Measurements from ENCODE around the gene PSPN. TPM values are rescaled to one million over a fixed set of nuclear protein-coding genes. Genes with fewer than 3 reads are reported as not detected.

Gene PSPN
- total and polyA plus RNA-seq, 9 of the 15 experiments (the other 6 are each of a cell fraction or from before 2014, with no cell fraction given), result 0.21 to 1.1 (median 0.58) TPM

- TF ChIP-seq OTX1 (CRISPR knock-in tag; IDR thresholded peaks at IDR 0.05) (0 out of 2 replicates have a peak, but pooled peaks have one; percentile 52), ETS1 (conservative IDR thresholded peaks at IDR 0.05; ENCODE audit: control insufficient read depth, low read depth, low read length) (peak; percentile 34; the same call in 1 of the 2 replicates), EGR1 (conservative IDR thresholded peaks at IDR 0.05) (peak; percentile 18), ZBTB17 (CRISPR knock-in tag; IDR thresholded peaks at IDR 0.05) (peak; percentile 40; the same call in 1 of the 2 replicates), MAX (CRISPR knock-in tag; IDR thresholded peaks at IDR 0.05) (peak; percentile 38; the same call in 1 of the 2 replicates), MXI1 (IDR thresholded peaks at IDR 0.05; ENCODE audit: low read depth, low read length) (peak; percentile 38; the same call in 1 of the 2 replicates), POLR2A (conservative IDR thresholded peaks at IDR 0.05) (peak; percentile 26; the same call in 1 of the 2 replicates), KDM5B (IDR thresholded peaks at IDR 0.05; ENCODE audit: insufficient replicate concordance, low read depth, low read length) (peak; percentile 23), TFAP4 (CRISPR knock-in tag; IDR thresholded peaks at IDR 0.05; ENCODE audit: borderline replicate concordance) (0 out of 2 replicates have a peak, but pooled peaks have one; percentile 10), PKNOX1 (IDR thresholded peaks at IDR 0.05) (no peak), NONO (IDR thresholded peaks at IDR 0.05; ENCODE audit: low read depth in 2 of 2, low read length in 1 of 2) (no peak), TAF1 (IDR thresholded peaks at IDR 0.05; ENCODE audit: control insufficient read depth, extremely low read depth, insufficient read depth, low read length, severe bottlenecking) (peak; percentile 31), RBFOX2 (IDR thresholded peaks at IDR 0.05; ENCODE audit: low read depth, low read length) (peak; percentile 66), ZNF830 (CRISPR knock-in tag; IDR thresholded peaks at IDR 0.05) (no peak), SREBF2 (CRISPR knock-in tag; IDR thresholded peaks at IDR 0.05) (no peak), RBM22 (IDR thresholded peaks at IDR 0.05; ENCODE audit: low read depth, low read length, poor library complexity, severe bottlenecking) (no peak), PPARD (CRISPR knock-in tag; IDR thresholded peaks at IDR 0.05) (no peak), CHD1 (IDR thresholded peaks at IDR 0.05; ENCODE audit: low read length) (peak; percentile 80), SMARCE1 (IDR thresholded peaks at IDR 0.05) (no peak), ELF4 (CRISPR knock-in tag; IDR thresholded peaks at IDR 0.05) (peak; percentile 29; the same call in 1 of the 2 replicates), MNT (conservative IDR thresholded peaks at IDR 0.05) (peak in 1 of 2 experiments; percentile 42; a peak in 1 of 4 replicates), SIN3A (IDR thresholded peaks at IDR 0.05; ENCODE audit: borderline replicate concordance in 2 of 2, control insufficient read depth in 1 of 2, low read depth in 2 of 2, low read length in 2 of 2) (peak in 1 of 2 experiments; percentile 16; a peak in 1 of 4 replicates)
Measured at GRCh38 chr19:6423499-6424194, 47.9 kb upstream of the PSPN start (continued).
